HG02870 (cell line): ENCODE data around the gene TTC5.
"Not testable (repeated sequence)": the region's sequence is repeated elsewhere in the genome, so short reads cannot be mapped to it uniquely, and the experiment has no call there.

Source experiments
- ATAC-seq: cut with Tn5 transposase; IDR thresholded peaks from one replicate; pipeline ENCODE4 v1.9.1; 2021; ENCODE audit warnings: mild to moderate bottlenecking, moderate library complexity; ENCODE audit not compliant: unreplicated experiment

Gene TTC5, protein sequence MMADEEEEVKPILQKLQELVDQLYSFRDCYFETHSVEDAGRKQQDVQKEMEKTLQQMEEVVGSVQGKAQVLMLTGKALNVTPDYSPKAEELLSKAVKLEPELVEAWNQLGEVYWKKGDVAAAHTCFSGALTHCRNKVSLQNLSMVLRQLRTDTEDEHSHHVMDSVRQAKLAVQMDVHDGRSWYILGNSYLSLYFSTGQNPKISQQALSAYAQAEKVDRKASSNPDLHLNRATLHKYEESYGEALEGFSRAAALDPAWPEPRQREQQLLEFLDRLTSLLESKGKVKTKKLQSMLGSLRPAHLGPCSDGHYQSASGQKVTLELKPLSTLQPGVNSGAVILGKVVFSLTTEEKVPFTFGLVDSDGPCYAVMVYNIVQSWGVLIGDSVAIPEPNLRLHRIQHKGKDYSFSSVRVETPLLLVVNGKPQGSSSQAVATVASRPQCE

DNA sequence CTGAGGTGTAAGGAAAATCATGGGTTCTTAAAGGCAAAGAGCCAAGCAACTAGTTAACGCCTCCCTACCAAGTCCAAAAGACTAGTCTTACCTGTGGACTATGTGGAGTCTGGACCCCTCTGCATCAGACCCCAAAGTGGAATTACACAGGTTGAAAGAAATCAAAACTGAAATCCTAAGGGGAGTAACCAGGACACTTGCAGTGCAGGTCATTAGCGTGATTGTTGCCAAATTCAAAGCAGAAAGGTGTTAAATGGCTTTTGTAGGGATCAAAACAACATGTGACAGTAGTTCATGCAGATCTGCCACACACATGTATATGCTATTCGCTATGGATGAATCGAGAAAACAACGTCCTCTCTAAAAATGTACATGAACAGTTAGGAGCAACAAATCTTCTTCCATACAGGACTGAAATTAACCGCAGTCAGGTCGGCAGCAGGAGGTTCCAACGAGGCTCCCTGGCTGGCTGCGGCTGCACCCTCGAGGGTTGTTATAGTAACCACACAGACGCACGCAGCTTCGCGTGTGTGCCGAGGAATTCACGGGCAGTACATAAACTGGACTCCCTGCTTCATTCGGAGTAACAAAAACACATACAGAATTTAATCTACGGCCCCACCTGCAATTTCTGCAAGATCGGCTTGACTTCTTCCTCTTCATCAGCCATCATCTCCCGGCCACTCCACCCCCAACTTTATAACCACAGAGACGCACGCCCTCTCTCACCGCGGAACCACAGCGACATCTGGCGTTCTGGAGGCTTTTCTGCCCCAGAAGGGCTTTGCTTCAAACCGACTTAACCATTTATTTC lies at the start of gene TTC5:
TTC5 (minus strand) TSS at position 687 of the 814 bp plus-strand sequence; CDS start at position 673, 14 bp downstream.
- peak; percentile 94 for ATAC-seq

DNA sequence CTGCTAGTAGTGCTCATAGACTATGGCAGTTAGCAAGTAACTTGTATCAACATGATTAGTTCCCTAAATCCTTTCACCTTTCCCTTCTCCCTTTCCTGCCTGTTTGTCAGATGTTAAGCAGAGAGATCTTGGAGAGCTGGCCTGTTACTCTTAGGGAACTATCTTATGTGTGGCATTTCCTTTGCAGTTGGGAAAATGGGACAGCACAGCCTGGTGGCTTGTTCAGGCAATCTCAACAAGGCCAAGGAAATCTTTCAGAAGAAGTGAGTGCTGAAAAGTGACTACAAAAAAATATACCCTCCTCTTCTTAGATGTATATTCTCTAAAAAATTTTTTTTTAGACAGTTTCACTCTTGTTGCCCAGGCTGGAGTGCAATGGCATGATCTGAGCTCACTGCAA lies 45.1 kb upstream of the TTC5 start:
- no peak for ATAC-seq

DNA sequence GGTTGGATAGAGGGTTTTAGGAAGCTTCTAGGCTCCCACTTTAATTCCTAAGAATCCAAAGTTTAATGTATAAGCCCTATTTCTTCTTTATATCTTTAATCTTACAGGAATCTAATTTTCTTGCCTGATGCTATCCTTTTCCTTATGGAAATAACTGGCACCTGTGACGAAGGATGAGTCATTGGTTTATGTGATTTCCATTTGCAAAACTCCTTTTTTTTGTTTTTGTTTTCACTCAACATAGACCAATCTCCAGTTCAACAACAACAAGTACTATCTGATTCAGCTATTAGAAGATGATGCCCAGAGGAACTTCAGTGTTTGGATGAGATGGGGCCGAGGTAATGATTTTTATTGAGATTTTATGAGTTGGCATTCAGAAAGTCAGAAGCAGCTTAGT lies 44.5 kb upstream of the TTC5 start:
- no peak for ATAC-seq

DNA sequence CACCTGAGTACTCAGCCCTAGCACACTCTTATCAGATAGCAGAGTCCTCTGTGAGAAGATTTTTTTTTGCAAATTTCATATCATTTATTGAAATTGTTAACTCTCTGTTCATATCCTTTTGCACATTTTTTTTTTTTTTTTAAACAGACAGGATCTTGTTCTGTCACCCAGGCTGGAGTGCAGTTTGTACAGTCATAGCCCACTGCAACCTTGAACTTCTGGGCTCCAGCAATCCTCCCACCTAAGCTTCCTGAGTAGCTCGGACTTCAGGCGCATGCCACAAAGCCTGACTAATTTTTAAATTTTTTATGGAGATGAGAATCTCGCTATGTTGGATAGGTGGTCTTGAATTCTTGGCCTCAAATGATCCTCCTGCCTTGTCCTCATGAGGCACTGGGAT lies 42.0 kb upstream of the TTC5 start:
- ATAC-seq: no peak

DNA sequence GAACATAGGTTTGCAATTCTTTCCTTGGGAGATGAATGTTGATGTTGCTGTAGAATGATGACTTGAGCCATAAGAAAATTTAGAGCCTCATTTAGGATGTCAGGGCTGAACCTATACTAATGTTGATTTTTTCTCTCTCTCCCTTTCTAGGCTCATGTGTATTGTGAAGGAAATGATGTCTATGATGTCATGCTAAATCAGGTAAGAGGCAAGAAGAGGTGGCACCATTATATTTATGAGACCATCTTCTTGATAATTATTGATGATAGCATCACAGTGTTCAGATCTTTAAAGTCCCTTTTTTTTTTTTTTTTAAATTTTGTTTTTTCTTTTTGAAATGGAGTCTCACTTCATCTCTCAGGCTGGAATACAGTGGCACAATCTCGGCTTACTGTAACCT lies 41.0 kb upstream of the TTC5 start:
- ATAC-seq: no peak

DNA sequence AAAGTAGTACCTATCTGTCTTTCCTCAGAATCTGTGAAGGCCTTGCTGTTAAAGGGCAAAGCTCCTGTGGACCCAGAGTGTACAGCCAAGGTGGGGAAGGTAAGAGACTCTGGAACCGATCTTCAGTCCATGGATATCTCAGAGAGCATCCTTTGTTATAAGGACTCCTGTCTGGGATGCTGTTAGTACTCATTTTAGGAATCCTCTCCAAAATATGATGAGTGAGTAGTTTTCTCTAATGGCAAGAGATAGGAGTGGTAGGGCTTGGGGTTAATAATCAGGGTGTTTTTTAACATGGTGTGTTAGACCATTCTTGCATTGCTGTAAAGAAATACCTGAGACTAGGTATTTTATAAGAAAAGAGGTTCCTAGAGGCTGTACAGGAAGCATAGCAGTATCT lies 39.6 kb upstream of the TTC5 start:
- ATAC-seq: no peak

DNA sequence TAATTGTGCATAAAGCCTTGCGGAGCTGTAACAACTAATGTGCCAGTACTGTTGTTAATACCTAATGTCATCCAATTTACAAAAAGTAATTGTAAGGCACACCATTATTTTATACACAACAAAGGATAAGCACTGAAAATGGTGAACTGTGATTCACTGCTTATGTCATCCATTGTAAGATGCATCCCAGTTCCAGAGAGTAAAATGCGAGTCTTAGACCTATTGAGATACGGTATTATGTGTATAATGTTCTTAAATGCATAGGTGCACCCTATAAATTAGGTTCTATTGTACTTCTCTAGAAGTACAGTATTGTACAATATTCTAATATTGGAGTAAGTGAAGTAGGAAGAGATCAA lies 38.1 kb upstream of the TTC5 start:
- ATAC-seq: no peak

DNA sequence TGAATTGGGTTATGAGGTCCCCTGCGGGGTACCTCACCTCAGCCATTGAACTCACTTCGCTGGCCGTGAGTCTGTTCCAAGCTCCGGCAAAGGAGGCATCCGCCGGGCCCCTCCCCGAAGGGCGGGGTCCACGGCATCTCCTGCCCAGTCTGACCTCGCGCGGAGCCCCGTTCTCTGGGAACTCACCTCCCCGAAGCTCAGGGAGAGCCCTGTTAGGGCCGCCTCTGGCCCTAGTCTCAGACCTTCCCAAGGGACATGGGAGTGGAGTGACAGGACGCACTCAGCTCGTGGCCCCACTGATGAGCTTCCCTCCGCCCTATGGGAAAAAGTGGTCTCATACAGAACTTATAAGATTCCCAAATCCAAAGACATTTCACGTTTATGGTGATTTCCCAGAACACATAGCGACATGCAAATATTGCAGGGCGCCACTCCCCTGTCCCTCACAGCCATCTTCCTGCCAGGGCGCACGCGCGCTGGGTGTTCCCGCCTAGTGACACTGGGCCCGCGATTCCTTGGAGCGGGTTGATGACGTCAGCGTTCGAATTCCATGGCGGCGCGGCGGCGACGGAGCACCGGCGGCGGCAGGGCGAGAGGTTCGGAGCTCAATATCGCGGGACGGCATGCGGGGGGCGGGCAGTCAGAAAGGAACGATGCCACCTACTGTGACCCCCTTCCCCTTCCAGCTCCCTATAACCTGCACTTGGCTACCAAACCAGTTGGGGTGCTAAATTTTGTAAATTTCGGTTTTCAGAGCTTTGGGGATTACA lies 37.5 kb upstream of the TTC5 start, which contains the start of gene PARP2:
PARP2 (plus strand) TSS at position 544 of the 770 bp plus-strand sequence; CDS start at position 551, 7 bp downstream.
- peak; percentile 88 for ATAC-seq

DNA sequence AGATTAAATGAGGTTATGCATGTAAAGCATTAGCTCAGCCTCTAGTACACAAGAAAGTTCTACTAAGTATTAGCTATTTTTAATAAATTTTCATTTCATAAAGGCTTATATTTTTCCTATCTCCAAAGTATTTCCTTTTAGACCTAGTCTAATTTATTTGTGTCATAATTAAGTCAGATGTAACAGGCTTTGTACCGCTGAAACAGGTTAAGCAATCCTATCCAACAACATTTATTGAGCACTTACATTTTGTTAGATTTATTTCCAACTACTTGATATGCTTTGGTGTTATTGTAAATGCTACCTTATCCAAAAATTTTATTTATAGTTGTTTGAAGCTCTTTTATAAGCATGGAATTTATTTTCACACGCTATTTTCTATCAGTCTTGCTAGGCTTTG lies 35.9 kb upstream of the TTC5 start:
- no peak for ATAC-seq

DNA sequence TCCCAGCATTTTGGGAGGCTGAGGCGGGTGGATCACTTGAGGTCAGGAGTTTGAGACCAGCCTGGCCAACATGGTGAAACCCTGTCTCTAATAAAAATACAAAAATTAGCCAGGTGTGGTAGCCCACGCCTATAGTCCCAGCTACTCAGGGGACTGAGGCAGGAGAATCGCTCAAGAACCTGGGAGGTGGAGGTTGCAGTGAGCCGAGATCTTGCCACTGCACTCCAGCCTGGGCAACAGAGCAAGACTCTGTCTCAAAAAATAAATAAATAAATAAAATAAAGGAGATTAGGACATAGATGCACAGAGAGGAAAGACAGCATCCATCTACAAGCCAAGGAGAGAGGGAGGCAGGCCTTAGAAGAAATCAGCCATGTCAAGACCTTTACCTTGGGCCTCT lies 35.3 kb upstream of the TTC5 start:
- not testable (repeated sequence) for ATAC-seq

DNA sequence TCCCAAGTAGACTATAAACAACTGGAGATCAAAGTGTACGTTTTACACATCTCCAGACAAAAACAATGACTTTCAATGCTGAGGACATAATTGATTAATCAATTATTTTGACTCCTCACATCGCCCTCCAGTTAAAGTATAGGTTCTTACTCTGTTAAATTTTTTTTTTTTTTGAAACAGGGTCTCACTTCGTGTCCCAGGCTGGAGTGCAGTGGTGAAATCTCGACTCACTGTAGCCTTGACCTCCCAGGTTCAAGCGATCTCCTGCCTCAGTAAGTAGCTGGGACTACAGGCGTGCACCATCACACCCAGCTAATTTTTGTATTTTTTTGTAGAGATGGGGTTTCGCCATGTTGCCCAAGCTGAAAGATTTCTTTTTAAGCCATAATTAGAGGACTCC lies 28.3 kb upstream of the TTC5 start:
- ATAC-seq: no peak

DNA sequence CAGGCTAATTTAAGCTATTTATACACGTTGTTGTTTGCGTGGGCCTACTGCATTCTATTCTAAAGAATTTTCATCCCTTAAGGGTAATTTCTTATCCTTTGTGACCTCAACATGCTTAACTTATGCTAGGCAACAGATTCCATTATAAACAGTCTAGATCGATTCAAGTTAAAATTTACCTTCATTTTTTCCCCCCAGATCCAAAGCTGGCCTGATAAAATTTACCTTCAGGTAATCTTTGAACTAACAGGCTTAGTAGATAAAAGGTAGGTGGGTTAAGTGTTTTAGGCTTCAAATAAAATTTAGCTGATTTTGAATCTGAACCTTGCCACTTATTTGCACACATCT lies 27.7 kb upstream of the TTC5 start:
- no peak for ATAC-seq

DNA sequence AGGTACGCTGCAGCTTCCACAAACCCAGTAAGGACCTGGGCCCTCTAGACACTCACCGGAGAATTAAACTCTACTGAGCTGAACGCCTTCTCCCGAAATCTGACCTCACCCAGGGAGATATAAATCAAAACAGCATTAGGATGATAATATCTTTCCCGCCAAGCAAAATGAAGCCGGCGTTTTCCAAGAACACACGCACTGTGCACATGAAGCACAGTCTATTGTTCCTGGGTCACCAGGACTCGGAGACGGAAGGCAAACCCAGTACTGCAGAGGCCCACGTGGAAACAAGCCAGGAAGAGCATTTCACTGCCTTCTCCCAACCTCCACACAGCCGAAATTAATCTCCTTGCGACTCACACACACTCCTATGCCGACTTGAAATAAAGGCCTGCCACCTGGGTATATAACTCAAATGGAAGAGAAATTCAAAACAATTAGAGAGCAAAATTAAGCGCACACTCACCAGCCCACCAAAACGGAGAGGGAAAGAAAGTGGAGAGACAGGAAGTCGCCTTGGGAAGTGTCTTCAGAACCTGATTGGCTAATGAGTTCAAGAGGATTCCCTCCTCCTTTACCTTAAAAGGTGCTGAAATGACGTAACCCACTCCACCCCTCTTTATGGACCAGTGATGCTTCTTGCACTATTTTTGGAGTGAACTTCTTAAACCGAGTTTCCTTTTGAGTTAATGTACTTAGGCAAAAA lies 27.2 kb upstream of the TTC5 start, which contains the start of gene CCNB1IP1:
CCNB1IP1 (minus strand) TSS at position 492 of the 706 bp plus-strand sequence. CDS start 16,756 bp downstream, outside the sequence.
- peak; percentile 98 for ATAC-seq

DNA sequence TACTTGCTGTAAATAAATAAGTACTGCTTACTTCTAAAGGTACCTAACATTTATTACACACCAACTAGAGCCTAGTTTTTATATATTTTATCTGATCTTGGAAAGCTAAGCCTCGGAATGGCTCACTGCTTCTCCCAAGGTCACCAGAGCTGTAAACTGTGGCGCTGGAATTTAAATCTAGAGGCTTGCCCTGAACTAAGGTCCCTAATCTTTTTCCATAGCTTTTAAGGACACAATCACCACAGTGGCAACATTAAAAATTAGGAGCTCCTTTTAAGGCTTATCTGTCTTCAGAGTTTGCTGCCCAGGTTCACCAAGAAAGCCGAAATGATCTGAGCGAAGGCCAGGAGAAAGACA lies 26.7 kb upstream of the TTC5 start:
- ATAC-seq: no peak

DNA sequence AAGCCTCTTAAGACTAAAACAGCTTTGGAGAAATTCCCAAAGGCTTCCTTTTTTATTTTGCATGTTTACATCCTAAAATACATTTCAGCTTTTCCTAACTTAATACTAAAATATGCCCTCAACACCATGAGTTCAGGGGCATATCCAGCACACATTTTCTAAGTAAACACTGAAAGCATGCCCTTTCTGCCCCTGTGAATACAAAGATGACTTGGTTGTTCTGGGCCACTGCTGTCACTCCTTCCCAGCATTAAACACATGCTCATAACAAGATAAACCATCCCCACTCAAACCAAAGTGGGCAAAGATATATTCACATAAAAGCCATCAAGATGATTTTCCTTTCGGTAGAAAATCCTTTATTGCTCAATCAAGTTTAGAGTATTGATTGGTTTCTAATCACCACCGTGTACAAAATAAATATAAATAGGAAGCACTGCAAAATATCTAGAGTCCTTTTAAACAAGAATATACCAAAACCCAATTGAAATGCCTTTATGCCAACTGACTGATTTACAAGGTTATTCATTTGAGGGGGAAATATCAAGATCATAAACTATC lies 25.4 kb upstream of the TTC5 start:
- ATAC-seq: no peak

DNA sequence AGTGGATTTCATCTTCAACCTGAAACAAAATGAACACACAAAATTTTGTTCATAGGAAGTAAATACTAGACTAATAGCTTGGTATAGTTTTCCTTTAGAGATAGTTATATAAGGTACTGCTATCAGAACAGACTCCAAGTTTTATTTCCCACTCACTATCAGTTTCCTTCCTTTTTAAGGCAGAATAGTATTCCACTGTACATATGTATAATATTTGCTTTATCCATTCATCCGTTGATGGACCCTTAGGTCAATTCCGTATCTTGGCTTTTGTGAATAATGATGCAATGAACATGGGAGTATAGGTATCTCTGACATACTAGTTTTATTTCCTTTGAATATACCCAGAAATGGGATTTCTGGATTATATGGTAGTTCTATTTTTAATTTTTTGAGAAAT lies 23.6 kb upstream of the TTC5 start:
- ATAC-seq: no peak

DNA sequence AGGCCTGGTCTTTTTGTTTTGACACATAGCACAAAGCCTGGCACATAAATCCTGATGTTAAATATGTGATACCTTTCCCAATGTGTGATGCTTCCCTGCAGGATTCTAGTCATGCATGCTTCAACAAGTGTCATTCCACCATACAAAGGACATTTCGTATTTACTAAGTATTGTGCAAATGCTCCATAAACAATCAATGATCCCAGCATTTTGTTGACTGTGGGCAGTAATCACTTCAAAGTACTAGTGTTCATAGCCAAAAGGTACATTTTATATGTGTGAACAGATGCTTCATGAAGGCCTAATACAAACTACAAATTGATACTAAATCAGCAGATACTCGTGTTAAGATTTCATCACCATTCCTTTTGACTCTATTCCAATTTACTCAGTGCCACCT lies 23.0 kb upstream of the TTC5 start:
- no peak for ATAC-seq

DNA sequence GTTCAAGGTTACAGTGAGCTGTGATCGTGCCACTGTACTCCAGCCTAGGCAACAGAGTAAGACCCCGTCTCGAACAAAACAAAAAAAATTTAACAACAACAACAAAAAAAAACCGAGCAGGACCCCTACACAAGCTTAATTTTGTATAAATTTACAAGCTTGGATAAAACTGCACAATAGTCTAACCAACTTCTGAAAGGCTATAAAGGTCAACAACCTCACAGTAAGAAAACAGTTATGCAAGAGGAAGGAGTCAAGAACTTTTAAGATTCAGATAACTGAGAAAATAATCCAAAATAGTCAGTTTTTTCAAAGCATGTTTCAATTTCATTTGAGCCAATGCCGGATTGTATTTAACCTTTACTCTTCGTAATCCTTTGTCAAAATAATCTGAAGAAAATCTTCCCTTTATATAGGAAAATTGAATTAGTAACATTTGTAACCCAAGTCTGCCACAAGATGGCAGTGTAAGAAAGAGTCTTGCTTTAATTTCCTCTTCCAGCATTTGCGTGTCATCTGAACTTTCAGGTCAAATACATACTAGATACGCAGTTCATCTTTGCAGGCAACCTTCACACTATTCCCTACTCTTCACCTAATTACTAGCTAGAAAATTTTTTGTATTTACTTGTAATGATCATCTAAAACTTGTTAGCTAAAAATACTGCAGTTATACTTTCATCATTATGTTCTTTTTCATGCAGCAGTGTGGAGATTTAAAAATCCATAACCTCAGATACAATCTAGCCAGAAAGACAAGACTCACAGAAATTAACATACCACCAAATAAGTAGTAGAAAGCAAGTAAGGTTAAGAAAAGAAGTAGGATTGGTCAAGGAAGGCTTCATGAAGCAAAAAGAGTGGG lies 21.5 kb upstream of the TTC5 start:
- ATAC-seq: no peak

DNA sequence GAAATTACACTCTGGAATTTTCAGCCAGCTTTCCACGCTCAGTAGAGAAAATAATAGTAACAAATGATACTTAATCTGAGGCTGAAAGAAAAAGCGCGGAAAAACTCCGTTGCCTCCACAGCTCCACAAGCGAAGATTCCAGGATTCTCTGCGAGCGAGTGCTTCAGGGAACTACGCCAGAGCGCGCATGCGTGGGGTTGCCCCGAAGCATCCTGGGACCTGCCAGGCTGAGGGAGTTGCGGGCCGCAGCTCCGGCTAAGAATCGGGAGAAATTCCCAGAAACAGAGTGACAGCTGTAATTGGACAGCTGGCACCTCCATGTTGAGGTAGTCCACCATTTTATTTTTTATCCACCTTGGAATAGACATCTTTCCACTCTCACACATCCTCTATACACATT lies 12.0 kb upstream of the TTC5 start:
- no peak for ATAC-seq
